Cardiac muscle cell (in vitro differentiated cells and primary cell): ENCODE results near the gene RYR1. TPM values are rescaled to one million over a fixed set of nuclear protein-coding genes. Genes with fewer than 3 reads are reported as not detected.
A peak's percentile ranks its signal among the peaks of the same experiment; 100 is the strongest.
"Not testable (repeated sequence)": the region's sequence is repeated elsewhere in the genome, so short reads cannot be mapped to it uniquely, and the experiment has no call there.

Experiments used
- DNase-seq, 2 donors: peaks; one replicate each; pipeline versions ENCODE4 v3.0.0 to v3.0.0-alpha.2; 2010 to 2017; ENCODE audit warnings: low read depth in 1 of 2, low spot score in 1 of 2
- H3K27ac ChIP-seq: fragments of 200-600 bp; sonication (generic); 2 replicates; pipeline ENCODE4 v1.5.1; 2016
- H3K27me3 ChIP-seq: fragments of 200-600 bp; sonication (generic); 2 replicates; pipeline ENCODE4 v1.6.0; 2016; ENCODE audit warnings: control low read depth
- H3K36me3 ChIP-seq: fragments of 200-600 bp; sonication (generic); 2 replicates; pipeline ENCODE4 v1.5.1; 2016; ENCODE audit warnings: control low read depth
- H3K4me1 ChIP-seq: fragments of 200-600 bp; sonication (generic); 2 replicates; pipeline ENCODE4 v1.8.1; 2017; ENCODE audit warnings: low read depth, mild to moderate bottlenecking, mixed run types
- H3K4me3 ChIP-seq: fragments of 200-600 bp; sonication (generic); 2 replicates; pipeline ENCODE4 v1.5.1; 2016; ENCODE audit warnings: mild to moderate bottlenecking
- H3K9me3 ChIP-seq: fragments of 200-600 bp; sonication (generic); 2 replicates; pipeline ENCODE4 v1.5.1; 2017; ENCODE audit warnings: low read depth, mild to moderate bottlenecking, control low read depth
- polyA plus RNA-seq: library from polyadenylated mRNA; unstranded; fragments of >200 nt; fragmentation: Nextera tagmentation; extraction: Ambion mirVana; gene quantifications from 2 replicates; pipeline ENCODE4 v1.2.1, GENCODE V29; 2016
- total RNA-seq: library from RNA; depleted of rRNA; stranded (reverse); fragments of >200 nt; gene quantifications from 2 replicates; pipeline ENCODE4 v1.2.3, GENCODE V29; 2016
- TF ChIP-seq, protein P1 (sequence below): IDR thresholded peaks from 2 replicates; pipeline ENCODE4 v1.5.1; 2012; ENCODE audit warnings: low read depth, mild to moderate bottlenecking, low read length

RYR1 gene
- total and polyA plus RNA-seq, 2 experiments from 2014 or later = 0.71 to 12.8 TPM

- Histone ChIP-seq H3K4me1 (no peaks in the 10 kb centered on the region), H3K27me3 (no peaks in the 10 kb centered on the region), H3K9me3 (no peaks in the 10 kb centered on the region), H3K4me3 (no peak overlapping the region), H3K27ac (no peak overlapping the region), H3K36me3 (no peaks in the 10 kb centered on the region)
- TF ChIP-seq, protein P1, sequence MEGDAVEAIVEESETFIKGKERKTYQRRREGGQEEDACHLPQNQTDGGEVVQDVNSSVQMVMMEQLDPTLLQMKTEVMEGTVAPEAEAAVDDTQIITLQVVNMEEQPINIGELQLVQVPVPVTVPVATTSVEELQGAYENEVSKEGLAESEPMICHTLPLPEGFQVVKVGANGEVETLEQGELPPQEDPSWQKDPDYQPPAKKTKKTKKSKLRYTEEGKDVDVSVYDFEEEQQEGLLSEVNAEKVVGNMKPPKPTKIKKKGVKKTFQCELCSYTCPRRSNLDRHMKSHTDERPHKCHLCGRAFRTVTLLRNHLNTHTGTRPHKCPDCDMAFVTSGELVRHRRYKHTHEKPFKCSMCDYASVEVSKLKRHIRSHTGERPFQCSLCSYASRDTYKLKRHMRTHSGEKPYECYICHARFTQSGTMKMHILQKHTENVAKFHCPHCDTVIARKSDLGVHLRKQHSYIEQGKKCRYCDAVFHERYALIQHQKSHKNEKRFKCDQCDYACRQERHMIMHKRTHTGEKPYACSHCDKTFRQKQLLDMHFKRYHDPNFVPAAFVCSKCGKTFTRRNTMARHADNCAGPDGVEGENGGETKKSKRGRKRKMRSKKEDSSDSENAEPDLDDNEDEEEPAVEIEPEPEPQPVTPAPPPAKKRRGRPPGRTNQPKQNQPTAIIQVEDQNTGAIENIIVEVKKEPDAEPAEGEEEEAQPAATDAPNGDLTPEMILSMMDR = no peak
- no peak for DNase-seq
These were observed 8.2 kb upstream of the RYR1 start for GRCh38 chr19:38425222-38425809.

DNA sequence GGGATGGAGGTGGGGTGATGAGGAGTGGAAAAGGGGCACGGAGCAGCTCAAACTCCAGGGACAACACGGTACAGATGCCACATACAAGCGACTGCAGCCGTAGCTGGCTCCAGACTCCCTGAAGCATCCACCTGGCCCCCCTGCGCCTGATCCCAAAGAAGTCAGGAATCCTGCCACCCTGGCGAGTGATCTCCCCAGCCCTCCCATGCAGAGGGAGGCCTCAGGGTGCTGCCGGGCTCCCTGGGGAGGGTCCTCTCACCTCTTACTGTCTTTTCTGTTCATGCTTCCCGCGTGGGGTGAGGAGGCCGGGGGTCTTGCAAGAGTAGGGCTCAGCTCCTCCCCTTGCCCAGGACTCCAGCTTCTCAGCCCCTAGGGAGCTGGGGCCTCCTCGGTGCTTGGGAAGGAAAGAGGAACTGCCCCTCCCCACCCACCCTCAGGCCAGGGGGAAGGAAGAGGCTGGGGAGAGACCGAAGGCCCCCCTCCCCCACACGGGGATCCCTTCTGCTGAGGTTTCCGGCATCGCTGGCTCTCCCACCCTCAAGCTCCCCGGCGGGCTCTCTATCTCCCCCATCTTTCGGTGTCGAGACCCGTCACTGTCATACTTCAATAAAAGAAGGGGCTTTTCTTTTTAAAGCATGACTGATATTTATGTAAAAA is 7.6 kb upstream of the RYR1 start, which contains the start of gene RASGRP4:
TSS of gene RASGRP4 (minus strand) at position 410 of the 657 bp plus-strand sequence. CDS start at position 282, 128 bp downstream.
- TF ChIP-seq, protein P1 = no peak
- no peaks in the 10 kb centered on the region for H3K4me1 ChIP-seq
- DNase-seq = peak in 1 of 2 donors; percentile 4
- no peak within 1 kb of the TSS for H3K4me3 ChIP-seq
- no peak within 1 kb of the TSS for H3K27ac ChIP-seq
- no peaks in the 10 kb centered on the region for H3K36me3 ChIP-seq
- no peaks in the 10 kb centered on the region for H3K27me3 ChIP-seq
- no peaks in the 10 kb centered on the region for H3K9me3 ChIP-seq

- not testable (repeated sequence) for H3K4me3 ChIP-seq, H3K27ac ChIP-seq, DNase-seq
These were observed 6.3 kb upstream of the RYR1 start for GRCh38 chr19:38427035-38427677.

DNA sequence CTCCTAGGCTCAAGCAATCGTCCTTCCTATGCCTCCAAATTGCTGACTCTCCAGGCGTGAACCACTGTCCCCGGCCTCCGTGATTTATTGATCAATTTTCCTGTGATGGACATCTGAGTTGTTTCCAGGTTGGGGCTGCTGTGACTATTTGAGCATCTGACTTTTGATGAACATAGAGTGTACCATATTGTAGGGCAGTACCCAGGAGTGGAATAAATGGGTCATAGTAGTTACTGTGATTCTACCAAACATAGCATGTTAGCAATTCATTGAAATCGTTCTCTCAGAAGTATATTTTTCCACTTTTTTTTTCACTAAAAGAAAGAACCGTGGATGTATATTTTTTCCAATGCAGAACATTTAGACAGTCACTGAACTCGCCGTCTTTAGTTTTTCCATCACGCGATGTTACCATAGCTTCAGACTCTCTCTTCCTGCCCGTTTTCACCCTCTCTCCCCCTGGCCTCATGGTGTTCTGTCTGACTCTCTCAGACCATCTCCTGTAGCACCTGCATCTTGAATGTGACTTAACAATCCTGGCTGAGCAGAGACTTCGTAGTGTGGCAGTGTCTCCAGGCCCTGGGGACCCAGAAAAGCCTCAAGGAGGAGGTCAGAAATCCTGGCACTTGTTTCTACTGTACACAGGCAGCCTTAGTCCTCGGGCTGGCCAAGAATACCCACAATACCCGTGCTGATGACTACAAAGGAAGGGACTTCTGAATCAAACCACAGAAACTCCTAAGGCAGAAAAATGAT is 4.3 kb upstream of the RYR1 start:
- no peak overlapping the region for H3K4me3 ChIP-seq
- H3K27ac ChIP-seq = no peak overlapping the region
- no peak for DNase-seq
- no peaks in the 10 kb centered on the region for H3K9me3 ChIP-seq
- TF ChIP-seq, protein P1 = no peak
- H3K4me1 ChIP-seq = peaks cover 5% of the 10 kb centered on the region
- H3K36me3 ChIP-seq = no peaks in the 10 kb centered on the region
- no peaks in the 10 kb centered on the region for H3K27me3 ChIP-seq

More at GRCh38 chr19:38427035-38427677, 6.3 kb upstream of the RYR1 start:
- H3K4me1 ChIP-seq, H3K36me3 ChIP-seq, H3K9me3 ChIP-seq, H3K27me3 ChIP-seq: not testable (repeated sequence)

GRCh38 chr19:38429811-38430156 is 3.7 kb upstream of the RYR1 start:
- Histone ChIP-seq H3K27ac (no peak overlapping the region), H3K4me1 (peaks cover 10% of the 10 kb centered on the region), H3K36me3 (no peaks in the 10 kb centered on the region), H3K27me3 (no peaks in the 10 kb centered on the region), H3K4me3 (no peak overlapping the region), H3K9me3 (no peaks in the 10 kb centered on the region)
- DNase-seq = no peak
- TF ChIP-seq, protein P1 = no peak
